WTC11 (cell line): ENCODE results near the gene E2F4. TPM values are rescaled to one million over a fixed set of nuclear protein-coding genes. Genes with fewer than 3 reads are reported as not detected.

Source experiments
- ATAC-seq: fragments of 200-7000 bp; cut with Tn5 transposase; 2 replicates; pipeline ENCODE4 v1.10.0; 2021; ENCODE audit warnings: mild to moderate bottlenecking, moderate library complexity
- CTCF ChIA-PET: fragments of 300-600 bp; sonication (Branson Sonifier 250); formaldehyde crosslinking; loops from one replicate; lab custom pipeline; 2021; ENCODE audit warnings: antibody characterized with exemption; lab: Charles Lee
- POLR2A ChIA-PET: fragments of 350-600 bp; sonication (Branson Sonifier 250); formaldehyde crosslinking; loops from one replicate; lab custom pipeline; 2021; ENCODE audit warnings: antibody characterized with exemption; lab: Charles Lee
- DNase-seq: peaks from one replicate; pipeline ENCODE4 v3.0.0; 2021; ENCODE audit warnings: low spot score
- H3K27ac Mint-ChIP-seq: 2 replicates; pipeline ENCODE4 v1.8.0; 2021; ENCODE audit warnings: mixed read lengths
- H3K27me3 Mint-ChIP-seq: 2 replicates; pipeline ENCODE4 v1.8.0; 2021; ENCODE audit warnings: low read depth, mild to moderate bottlenecking, moderate library complexity, mixed read lengths
- H3K36me3 Mint-ChIP-seq: 2 replicates; pipeline ENCODE4 v1.8.0; 2021; ENCODE audit warnings: mixed read lengths
- H3K4me1 Mint-ChIP-seq: 2 replicates; pipeline ENCODE4 v1.8.0; 2022; ENCODE audit warnings: mixed read lengths
- H3K4me3 Mint-ChIP-seq: 2 replicates; pipeline ENCODE4 v1.8.0; 2021; ENCODE audit warnings: mild to moderate bottlenecking, moderate library complexity, mixed read lengths
- H3K9me3 Mint-ChIP-seq: 2 replicates; pipeline ENCODE4 v1.8.0; 2021; ENCODE audit warnings: mixed read lengths
- ATF1 ChIP-seq: sonication (generic); formaldehyde crosslinking; IDR thresholded peaks from 2 replicates; pipeline ENCODE4 v1.8.1; 2023; ENCODE audit warnings: mild to moderate bottlenecking, moderate library complexity, missing genetic modification reagents
- CBFB ChIP-seq: sonication (generic); formaldehyde crosslinking; IDR thresholded peaks from 2 replicates; pipeline ENCODE4 v1.8.1; 2022; ENCODE audit warnings: mild to moderate bottlenecking, low read depth, missing genetic modification reagents
- GRHL2 ChIP-seq: fragments of 250-450 bp; sonication (Bioruptor Pico); IDR thresholded peaks from 2 replicates; pipeline ENCODE4 v1.8.0; 2022; ENCODE audit warnings: mild to moderate bottlenecking, moderate library complexity; ENCODE audit not compliant: insufficient replicate concordance, severe bottlenecking
- HMGA2 ChIP-seq: fragments of 250-450 bp; sonication (Bioruptor Pico); IDR thresholded peaks from 2 replicates; pipeline ENCODE4 v1.4.0; 2021; ENCODE audit warnings: mild to moderate bottlenecking, moderate library complexity
- NFATC4 ChIP-seq: fragments of 250-450 bp; sonication (Bioruptor Pico); IDR thresholded peaks from 2 replicates; pipeline ENCODE4 v1.9.0; 2021; ENCODE audit warnings: mild to moderate bottlenecking
- NR1H2 ChIP-seq: sonication (generic); formaldehyde crosslinking; IDR thresholded peaks from 2 replicates; pipeline ENCODE4 v1.9.0; 2021; ENCODE audit warnings: mild to moderate bottlenecking, moderate library complexity, missing genetic modification reagents
- NR2C2 ChIP-seq: sonication (generic); formaldehyde crosslinking; IDR thresholded peaks from 2 replicates; pipeline ENCODE4 v1.8.0; 2022; ENCODE audit warnings: mild to moderate bottlenecking, missing genetic modification reagents
- NR3C1 ChIP-seq: sonication (generic); formaldehyde crosslinking; conservative IDR thresholded peaks from 2 replicates; pipeline ENCODE4 v1.8.1; 2023; ENCODE audit warnings: low read depth, mild to moderate bottlenecking, missing genetic modification reagents
- TCF7 ChIP-seq: sonication (generic); formaldehyde crosslinking; IDR thresholded peaks from 2 replicates; pipeline ENCODE4 v1.8.0; 2022; ENCODE audit warnings: mild to moderate bottlenecking, low read depth, missing genetic modification reagents, moderate library complexity
- ZBTB21 ChIP-seq: sonication (generic); formaldehyde crosslinking; IDR thresholded peaks from 2 replicates; pipeline ENCODE4 v1.8.1; 2023; ENCODE audit warnings: mild to moderate bottlenecking, missing genetic modification reagents, borderline replicate concordance
- ZNF317 ChIP-seq: sonication (generic); formaldehyde crosslinking; IDR thresholded peaks from 2 replicates; pipeline ENCODE4 v1.8.1; 2023; ENCODE audit warnings: low read depth, mild to moderate bottlenecking, moderate library complexity, missing genetic modification reagents, borderline replicate concordance
- ZNF396 ChIP-seq: fragments of 250-450 bp; sonication (Bioruptor Pico); IDR thresholded peaks from 2 replicates; pipeline ENCODE4 v1.8.0; 2021; ENCODE audit warnings: mild to moderate bottlenecking, moderate library complexity, borderline replicate concordance
- total RNA-seq: library from RNA; stranded (reverse); gene quantifications from 3 replicates; pipeline ENCODE4 v1.2.3, GENCODE V29; 2021
- TF ChIP-seq, protein P1 (sequence below): fragments of 200-600 bp; IDR thresholded peaks from 2 replicates; pipeline ENCODE4 v1.8.0; 2022; ENCODE audit warnings: antibody characterized with exemption
- TF ChIP-seq, protein P2 (sequence below): sonication (generic); formaldehyde crosslinking; IDR thresholded peaks from 2 replicates; pipeline ENCODE4 v1.8.0; 2022; ENCODE audit warnings: mild to moderate bottlenecking, missing genetic modification reagents
- TF ChIP-seq, protein P3 (sequence below): sonication (generic); formaldehyde crosslinking; IDR thresholded peaks from 2 replicates; pipeline ENCODE4 v1.8.0; 2023; ENCODE audit warnings: mild to moderate bottlenecking, missing genetic modification reagents
- TF ChIP-seq, protein P4 (sequence below): sonication (generic); formaldehyde crosslinking; IDR thresholded peaks from 2 replicates; pipeline ENCODE4 v1.8.0; 2022; ENCODE audit warnings: missing genetic modification reagents
- TF ChIP-seq, protein P5 (sequence below): sonication (generic); formaldehyde crosslinking; IDR thresholded peaks from 2 replicates; pipeline ENCODE4 v1.8.0; 2022; ENCODE audit warnings: mild to moderate bottlenecking, missing genetic modification reagents
- TF ChIP-seq, protein P6 (sequence below): fragments of 250-450 bp; sonication (Bioruptor Pico); IDR thresholded peaks from 2 replicates; pipeline ENCODE4 v1.9.0; 2021; ENCODE audit warnings: mild to moderate bottlenecking
- TF ChIP-seq, protein P7 (sequence below): fragments of 250-450 bp; sonication (Bioruptor Pico); IDR thresholded peaks from 2 replicates; pipeline ENCODE4 v1.8.0; 2021; ENCODE audit warnings: mild to moderate bottlenecking

The E2F4 gene
- total RNA-seq, 1 experiment from 2014 or later, result 85.0 TPM

DNA sequence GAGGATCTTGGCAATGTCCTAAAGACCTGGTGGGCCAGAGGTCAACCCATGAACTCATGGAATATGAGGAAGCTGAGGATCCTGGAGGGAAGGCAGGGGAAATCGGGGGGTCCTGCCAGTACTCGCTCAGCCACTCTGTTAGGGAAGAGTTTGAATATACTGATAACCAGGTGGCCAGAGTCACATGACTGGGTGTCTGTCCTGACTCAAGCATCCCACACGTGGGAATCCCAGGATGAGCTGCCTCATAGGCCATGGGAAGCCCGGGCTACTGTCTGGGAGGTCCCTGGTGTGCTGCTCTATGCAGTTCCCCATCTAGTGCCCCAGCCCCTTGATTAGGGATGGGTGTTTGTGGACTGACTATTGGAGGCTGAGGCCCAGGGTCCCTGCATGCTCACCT lies 3.6 kb upstream of the E2F4 start (continued):
- TF ChIP-seq, protein P1, sequence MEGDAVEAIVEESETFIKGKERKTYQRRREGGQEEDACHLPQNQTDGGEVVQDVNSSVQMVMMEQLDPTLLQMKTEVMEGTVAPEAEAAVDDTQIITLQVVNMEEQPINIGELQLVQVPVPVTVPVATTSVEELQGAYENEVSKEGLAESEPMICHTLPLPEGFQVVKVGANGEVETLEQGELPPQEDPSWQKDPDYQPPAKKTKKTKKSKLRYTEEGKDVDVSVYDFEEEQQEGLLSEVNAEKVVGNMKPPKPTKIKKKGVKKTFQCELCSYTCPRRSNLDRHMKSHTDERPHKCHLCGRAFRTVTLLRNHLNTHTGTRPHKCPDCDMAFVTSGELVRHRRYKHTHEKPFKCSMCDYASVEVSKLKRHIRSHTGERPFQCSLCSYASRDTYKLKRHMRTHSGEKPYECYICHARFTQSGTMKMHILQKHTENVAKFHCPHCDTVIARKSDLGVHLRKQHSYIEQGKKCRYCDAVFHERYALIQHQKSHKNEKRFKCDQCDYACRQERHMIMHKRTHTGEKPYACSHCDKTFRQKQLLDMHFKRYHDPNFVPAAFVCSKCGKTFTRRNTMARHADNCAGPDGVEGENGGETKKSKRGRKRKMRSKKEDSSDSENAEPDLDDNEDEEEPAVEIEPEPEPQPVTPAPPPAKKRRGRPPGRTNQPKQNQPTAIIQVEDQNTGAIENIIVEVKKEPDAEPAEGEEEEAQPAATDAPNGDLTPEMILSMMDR, result no peak
- TF ChIP-seq HMGA2 (CRISPR knock-in tag) (no peak), TCF7 (CRISPR knock-in tag) (no peak), NR3C1 (CRISPR knock-in tag) (no peak), ATF1 (CRISPR knock-in tag) (no peak)
- TF ChIP-seq, protein P2, sequence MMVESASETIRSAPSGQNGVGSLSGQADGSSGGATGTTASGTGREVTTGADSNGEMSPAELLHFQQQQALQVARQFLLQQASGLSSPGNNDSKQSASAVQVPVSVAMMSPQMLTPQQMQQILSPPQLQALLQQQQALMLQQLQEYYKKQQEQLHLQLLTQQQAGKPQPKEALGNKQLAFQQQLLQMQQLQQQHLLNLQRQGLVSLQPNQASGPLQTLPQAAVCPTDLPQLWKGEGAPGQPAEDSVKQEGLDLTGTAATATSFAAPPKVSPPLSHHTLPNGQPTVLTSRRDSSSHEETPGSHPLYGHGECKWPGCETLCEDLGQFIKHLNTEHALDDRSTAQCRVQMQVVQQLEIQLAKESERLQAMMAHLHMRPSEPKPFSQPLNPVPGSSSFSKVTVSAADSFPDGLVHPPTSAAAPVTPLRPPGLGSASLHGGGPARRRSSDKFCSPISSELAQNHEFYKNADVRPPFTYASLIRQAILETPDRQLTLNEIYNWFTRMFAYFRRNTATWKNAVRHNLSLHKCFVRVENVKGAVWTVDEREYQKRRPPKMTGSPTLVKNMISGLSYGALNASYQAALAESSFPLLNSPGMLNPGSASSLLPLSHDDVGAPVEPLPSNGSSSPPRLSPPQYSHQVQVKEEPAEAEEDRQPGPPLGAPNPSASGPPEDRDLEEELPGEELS (CRISPR knock-in tag), result no peak

DNA sequence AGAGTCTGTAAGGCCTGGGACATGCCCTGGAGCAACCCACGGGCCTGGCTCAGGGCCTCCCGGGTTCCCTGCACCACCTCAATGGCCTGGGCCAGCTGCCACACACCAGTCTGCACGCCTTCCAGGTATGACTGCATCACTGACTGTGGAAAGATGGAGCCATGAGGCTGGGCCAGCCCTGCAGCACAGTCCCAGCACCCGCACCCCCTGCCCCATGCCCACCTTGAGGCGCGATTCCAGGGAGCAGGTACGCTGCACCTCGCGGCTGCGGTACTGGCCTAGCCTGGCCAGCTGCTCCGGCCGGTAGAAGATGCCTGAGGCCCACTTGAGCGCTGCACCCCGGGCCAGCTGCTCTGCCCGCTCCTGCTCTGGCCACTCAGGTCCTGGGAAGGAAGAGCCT lies 3.2 kb upstream of the E2F4 start:
- Mint-ChIP-seq H3K27ac (no peak overlapping the region), H3K4me3 (no peak overlapping the region), H3K4me1 (peaks cover 40% of the 10 kb centered on the region), H3K27me3 (peaks cover 29% of the 10 kb centered on the region), H3K9me3 (no peaks in the 10 kb centered on the region), H3K36me3 (peaks cover 5% of the 10 kb centered on the region; the same call in 1 of the 2 replicates)
- ATAC-seq, result no peak
- ChIA-PET POLR2A (no interaction called here), CTCF (interaction anchor here (1.7 to 1.8 kb wide), 2 partner anchors 10 to 34 kb away, joined by 8 to 9 read pairs; partner anchors contain the start of gene ELMO3)
- DNase-seq, result peak; percentile 9
- TF ChIP-seq NR3C1 (CRISPR knock-in tag), result no peak
- TF ChIP-seq ZNF317 (CRISPR knock-in tag), result no peak
- no peak for TF ChIP-seq CBFB (CRISPR knock-in tag)
- TF ChIP-seq, protein P3, sequence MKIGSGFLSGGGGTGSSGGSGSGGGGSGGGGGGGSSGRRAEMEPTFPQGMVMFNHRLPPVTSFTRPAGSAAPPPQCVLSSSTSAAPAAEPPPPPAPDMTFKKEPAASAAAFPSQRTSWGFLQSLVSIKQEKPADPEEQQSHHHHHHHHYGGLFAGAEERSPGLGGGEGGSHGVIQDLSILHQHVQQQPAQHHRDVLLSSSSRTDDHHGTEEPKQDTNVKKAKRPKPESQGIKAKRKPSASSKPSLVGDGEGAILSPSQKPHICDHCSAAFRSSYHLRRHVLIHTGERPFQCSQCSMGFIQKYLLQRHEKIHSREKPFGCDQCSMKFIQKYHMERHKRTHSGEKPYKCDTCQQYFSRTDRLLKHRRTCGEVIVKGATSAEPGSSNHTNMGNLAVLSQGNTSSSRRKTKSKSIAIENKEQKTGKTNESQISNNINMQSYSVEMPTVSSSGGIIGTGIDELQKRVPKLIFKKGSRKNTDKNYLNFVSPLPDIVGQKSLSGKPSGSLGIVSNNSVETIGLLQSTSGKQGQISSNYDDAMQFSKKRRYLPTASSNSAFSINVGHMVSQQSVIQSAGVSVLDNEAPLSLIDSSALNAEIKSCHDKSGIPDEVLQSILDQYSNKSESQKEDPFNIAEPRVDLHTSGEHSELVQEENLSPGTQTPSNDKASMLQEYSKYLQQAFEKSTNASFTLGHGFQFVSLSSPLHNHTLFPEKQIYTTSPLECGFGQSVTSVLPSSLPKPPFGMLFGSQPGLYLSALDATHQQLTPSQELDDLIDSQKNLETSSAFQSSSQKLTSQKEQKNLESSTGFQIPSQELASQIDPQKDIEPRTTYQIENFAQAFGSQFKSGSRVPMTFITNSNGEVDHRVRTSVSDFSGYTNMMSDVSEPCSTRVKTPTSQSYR (CRISPR knock-in tag), result no peak
- TF ChIP-seq ZBTB21, result no peak
- TF ChIP-seq, protein P4, sequence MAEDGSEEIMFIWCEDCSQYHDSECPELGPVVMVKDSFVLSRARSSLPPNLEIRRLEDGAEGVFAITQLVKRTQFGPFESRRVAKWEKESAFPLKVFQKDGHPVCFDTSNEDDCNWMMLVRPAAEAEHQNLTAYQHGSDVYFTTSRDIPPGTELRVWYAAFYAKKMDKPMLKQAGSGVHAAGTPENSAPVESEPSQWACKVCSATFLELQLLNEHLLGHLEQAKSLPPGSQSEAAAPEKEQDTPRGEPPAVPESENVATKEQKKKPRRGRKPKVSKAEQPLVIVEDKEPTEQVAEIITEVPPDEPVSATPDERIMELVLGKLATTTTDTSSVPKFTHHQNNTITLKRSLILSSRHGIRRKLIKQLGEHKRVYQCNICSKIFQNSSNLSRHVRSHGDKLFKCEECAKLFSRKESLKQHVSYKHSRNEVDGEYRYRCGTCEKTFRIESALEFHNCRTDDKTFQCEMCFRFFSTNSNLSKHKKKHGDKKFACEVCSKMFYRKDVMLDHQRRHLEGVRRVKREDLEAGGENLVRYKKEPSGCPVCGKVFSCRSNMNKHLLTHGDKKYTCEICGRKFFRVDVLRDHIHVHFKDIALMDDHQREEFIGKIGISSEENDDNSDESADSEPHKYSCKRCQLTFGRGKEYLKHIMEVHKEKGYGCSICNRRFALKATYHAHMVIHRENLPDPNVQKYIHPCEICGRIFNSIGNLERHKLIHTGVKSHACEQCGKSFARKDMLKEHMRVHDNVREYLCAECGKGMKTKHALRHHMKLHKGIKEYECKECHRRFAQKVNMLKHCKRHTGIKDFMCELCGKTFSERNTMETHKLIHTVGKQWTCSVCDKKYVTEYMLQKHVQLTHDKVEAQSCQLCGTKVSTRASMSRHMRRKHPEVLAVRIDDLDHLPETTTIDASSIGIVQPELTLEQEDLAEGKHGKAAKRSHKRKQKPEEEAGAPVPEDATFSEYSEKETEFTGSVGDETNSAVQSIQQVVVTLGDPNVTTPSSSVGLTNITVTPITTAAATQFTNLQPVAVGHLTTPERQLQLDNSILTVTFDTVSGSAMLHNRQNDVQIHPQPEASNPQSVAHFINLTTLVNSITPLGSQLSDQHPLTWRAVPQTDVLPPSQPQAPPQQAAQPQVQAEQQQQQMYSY (CRISPR knock-in tag), result no peak
- TF ChIP-seq NFATC4, result no peak
- TF ChIP-seq, protein P5, sequence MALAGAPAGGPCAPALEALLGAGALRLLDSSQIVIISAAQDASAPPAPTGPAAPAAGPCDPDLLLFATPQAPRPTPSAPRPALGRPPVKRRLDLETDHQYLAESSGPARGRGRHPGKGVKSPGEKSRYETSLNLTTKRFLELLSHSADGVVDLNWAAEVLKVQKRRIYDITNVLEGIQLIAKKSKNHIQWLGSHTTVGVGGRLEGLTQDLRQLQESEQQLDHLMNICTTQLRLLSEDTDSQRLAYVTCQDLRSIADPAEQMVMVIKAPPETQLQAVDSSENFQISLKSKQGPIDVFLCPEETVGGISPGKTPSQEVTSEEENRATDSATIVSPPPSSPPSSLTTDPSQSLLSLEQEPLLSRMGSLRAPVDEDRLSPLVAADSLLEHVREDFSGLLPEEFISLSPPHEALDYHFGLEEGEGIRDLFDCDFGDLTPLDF (CRISPR knock-in tag), result no peak
- TF ChIP-seq ZNF396 (CRISPR knock-in tag), result no peak
- TF ChIP-seq, protein P6, sequence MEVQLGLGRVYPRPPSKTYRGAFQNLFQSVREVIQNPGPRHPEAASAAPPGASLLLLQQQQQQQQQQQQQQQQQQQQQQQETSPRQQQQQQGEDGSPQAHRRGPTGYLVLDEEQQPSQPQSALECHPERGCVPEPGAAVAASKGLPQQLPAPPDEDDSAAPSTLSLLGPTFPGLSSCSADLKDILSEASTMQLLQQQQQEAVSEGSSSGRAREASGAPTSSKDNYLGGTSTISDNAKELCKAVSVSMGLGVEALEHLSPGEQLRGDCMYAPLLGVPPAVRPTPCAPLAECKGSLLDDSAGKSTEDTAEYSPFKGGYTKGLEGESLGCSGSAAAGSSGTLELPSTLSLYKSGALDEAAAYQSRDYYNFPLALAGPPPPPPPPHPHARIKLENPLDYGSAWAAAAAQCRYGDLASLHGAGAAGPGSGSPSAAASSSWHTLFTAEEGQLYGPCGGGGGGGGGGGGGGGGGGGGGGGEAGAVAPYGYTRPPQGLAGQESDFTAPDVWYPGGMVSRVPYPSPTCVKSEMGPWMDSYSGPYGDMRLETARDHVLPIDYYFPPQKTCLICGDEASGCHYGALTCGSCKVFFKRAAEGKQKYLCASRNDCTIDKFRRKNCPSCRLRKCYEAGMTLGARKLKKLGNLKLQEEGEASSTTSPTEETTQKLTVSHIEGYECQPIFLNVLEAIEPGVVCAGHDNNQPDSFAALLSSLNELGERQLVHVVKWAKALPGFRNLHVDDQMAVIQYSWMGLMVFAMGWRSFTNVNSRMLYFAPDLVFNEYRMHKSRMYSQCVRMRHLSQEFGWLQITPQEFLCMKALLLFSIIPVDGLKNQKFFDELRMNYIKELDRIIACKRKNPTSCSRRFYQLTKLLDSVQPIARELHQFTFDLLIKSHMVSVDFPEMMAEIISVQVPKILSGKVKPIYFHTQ, result no peak
- no peak for TF ChIP-seq NR2C2 (CRISPR knock-in tag)
- no peak for TF ChIP-seq NR1H2 (CRISPR knock-in tag)
- TF ChIP-seq GRHL2, result no peak
- TF ChIP-seq, protein P7, sequence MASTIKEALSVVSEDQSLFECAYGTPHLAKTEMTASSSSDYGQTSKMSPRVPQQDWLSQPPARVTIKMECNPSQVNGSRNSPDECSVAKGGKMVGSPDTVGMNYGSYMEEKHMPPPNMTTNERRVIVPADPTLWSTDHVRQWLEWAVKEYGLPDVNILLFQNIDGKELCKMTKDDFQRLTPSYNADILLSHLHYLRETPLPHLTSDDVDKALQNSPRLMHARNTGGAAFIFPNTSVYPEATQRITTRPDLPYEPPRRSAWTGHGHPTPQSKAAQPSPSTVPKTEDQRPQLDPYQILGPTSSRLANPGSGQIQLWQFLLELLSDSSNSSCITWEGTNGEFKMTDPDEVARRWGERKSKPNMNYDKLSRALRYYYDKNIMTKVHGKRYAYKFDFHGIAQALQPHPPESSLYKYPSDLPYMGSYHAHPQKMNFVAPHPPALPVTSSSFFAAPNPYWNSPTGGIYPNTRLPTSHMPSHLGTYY (CRISPR knock-in tag), result no peak
